ENCODE data around the gene EIPR1.

EIPR1 gene

DNA sequence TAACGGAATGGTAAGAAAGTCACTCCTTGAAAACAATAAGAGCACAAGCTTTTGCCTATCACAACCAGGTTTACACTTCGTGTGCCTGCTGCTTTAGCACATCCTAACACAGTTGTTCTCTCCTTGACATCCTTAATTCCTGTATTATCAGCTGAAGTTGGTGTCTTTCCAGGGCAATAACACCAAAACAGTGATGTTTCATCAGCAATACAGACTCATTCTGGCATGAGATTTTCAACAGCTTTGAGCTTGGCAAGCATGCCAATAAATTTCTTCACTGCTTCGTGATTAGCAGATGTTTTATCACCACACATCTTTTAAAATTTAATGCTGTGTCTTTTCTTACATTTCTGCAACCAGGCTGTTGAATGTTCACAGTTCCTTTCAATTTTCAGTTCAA is 148.4 kb downstream of the EIPR1 start:
- no peaks in the 10 kb centered on the region for H3K9me3 ChIP-seq
- TF ChIP-seq, protein P1, sequence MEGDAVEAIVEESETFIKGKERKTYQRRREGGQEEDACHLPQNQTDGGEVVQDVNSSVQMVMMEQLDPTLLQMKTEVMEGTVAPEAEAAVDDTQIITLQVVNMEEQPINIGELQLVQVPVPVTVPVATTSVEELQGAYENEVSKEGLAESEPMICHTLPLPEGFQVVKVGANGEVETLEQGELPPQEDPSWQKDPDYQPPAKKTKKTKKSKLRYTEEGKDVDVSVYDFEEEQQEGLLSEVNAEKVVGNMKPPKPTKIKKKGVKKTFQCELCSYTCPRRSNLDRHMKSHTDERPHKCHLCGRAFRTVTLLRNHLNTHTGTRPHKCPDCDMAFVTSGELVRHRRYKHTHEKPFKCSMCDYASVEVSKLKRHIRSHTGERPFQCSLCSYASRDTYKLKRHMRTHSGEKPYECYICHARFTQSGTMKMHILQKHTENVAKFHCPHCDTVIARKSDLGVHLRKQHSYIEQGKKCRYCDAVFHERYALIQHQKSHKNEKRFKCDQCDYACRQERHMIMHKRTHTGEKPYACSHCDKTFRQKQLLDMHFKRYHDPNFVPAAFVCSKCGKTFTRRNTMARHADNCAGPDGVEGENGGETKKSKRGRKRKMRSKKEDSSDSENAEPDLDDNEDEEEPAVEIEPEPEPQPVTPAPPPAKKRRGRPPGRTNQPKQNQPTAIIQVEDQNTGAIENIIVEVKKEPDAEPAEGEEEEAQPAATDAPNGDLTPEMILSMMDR (IDR thresholded peaks at IDR 0.05; ENCODE audit: low read depth, low read length) = no peak
- H3K4me3 ChIP-seq (ENCODE audit: low read depth, low read length) = no peak overlapping the region
- no peaks in the 10 kb centered on the region for H3K36me3 ChIP-seq
- no peaks in the 10 kb centered on the region for H3K27me3 ChIP-seq
- H3K4me1 ChIP-seq = peaks cover 8% of the 10 kb centered on the region
- DNase-seq = no peak

- Histone ChIP-seq H3K4me1 (peaks cover 8% of the 10 kb centered on the region), H3K9me3 (no peaks in the 10 kb centered on the region), H3K4me3 (ENCODE audit: low read depth, low read length) (no peak overlapping the region), H3K36me3 (no peaks in the 10 kb centered on the region), H3K27me3 (no peaks in the 10 kb centered on the region)
- no peak for DNase-seq
- TF ChIP-seq, protein P1 (IDR thresholded peaks at IDR 0.05; ENCODE audit: low read depth, low read length) = no peak
Observed at GRCh38 chr2:3224681-3225080, 152.9 kb downstream of the EIPR1 start.

DNA sequence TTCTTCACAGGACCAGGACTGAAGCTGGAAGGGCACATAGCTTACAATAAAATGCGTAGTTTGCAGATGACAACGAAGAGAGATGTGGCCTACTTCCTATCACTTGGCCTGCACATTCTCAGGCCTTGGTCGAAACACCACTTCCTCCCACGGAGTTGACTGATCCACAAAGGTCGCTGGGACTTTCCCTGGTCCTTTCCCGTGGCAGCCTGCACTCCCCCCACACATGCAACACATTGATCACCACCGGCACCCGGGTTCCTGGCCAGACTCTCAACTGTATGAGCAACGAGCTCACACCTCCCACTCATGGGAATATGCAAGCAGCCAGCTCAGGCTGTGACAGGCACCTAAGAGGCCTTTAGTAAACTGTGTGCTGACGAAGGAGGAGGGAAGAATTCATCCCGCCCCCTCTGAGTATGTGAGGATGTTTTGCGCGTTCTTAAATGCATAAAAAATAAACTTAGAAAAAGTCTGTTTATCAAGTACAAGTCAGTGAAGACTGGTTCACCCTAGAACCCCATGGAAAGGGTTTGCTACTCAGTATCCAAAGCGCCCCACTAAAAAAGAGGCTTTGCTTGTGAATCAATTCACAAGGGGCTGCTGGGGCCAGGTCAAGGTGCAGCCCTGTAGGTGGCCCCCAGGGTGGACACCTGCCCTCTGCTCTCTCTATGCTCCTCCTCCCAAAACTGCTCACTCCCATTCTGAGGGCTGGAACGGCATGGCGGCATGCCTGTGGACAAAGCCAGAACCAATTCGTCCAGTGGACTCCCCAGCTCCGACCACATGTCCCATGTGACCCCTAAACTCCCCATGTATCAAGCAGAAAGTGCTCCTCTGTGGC is 154.3 kb downstream of the EIPR1 start:
- H3K4me3 ChIP-seq (ENCODE audit: low read depth, low read length) = no peak overlapping the region
- no peaks in the 10 kb centered on the region for H3K4me1 ChIP-seq
- TF ChIP-seq, protein P1 (IDR thresholded peaks at IDR 0.05; ENCODE audit: low read depth, low read length) = no peak
- no peak for DNase-seq
- no peaks in the 10 kb centered on the region for H3K36me3 ChIP-seq
- no peaks in the 10 kb centered on the region for H3K27me3 ChIP-seq
- H3K9me3 ChIP-seq = no peaks in the 10 kb centered on the region

DNA sequence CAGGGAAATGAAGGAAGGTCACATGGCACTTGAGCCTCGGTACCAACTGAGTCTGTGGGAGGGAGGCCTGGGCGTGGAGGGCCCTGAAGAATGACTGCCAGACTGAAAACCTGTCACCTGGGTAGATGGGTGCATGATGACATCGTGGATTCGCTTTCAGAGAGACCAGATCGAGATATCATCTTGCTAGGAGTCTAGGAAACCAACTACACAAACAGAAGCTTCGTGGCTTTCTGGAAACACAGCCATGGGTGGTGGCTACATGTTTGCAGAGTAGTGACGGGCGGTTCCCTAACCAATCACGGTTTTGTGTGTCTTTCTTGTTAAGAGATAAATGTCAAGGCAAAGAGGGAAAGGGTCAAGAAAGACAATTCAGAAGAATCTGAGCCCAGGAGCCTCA is 155.0 kb downstream of the EIPR1 start:
- no peak for DNase-seq
- Histone ChIP-seq H3K36me3 (no peaks in the 10 kb centered on the region), H3K9me3 (no peaks in the 10 kb centered on the region)

DNA sequence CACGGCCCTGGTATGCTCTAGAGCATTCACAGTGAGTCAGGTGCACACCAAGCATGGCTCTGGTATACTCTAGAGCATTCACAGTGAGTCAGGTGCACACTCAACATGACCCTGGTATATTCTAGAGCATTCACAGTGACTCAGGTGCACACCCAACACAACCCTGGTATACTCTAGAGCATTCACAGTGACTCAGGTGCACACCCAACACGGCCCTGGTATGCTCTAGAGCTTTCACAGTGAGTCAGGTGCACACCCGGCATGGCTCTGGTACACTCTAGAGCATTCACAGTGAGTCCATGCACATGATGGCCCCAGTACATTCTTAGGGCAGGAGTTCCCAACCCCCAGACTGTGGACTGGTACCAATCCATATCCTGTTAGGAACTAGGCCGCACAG is 158.1 kb downstream of the EIPR1 start:
- Histone ChIP-seq H3K4me1 (no peaks in the 10 kb centered on the region), H3K27me3 (no peaks in the 10 kb centered on the region)

More for the DNA sequence above, 155.0 kb downstream of the EIPR1 start:
- TF ChIP-seq, protein P1 (IDR thresholded peaks at IDR 0.05; ENCODE audit: low read depth, low read length) = no peak
- no peak overlapping the region for H3K4me3 ChIP-seq (ENCODE audit: low read depth, low read length)
- H3K4me1 ChIP-seq = no peaks in the 10 kb centered on the region
- no peaks in the 10 kb centered on the region for H3K27me3 ChIP-seq

GRCh38 chr2:3217646-3218045 is 160.0 kb downstream of the EIPR1 start:
- H3K27me3 ChIP-seq = no peaks in the 10 kb centered on the region
- no peaks in the 10 kb centered on the region for H3K9me3 ChIP-seq
- TF ChIP-seq, protein P1 (IDR thresholded peaks at IDR 0.05; ENCODE audit: low read depth, low read length) = no peak
- H3K4me3 ChIP-seq (ENCODE audit: low read depth, low read length) = no peak overlapping the region
- DNase-seq = no peak
- H3K4me1 ChIP-seq = no peaks in the 10 kb centered on the region
- no peaks in the 10 kb centered on the region for H3K36me3 ChIP-seq

More for the DNA sequence above, 158.1 kb downstream of the EIPR1 start:
- no peaks in the 10 kb centered on the region for H3K9me3 ChIP-seq
- no peak overlapping the region for H3K4me3 ChIP-seq (ENCODE audit: low read depth, low read length)
- no peak for DNase-seq
- H3K36me3 ChIP-seq = no peaks in the 10 kb centered on the region
- TF ChIP-seq, protein P1 (IDR thresholded peaks at IDR 0.05; ENCODE audit: low read depth, low read length) = no peak
